ENCODE measurements around the gene CIDEC. TPM values are rescaled to one million over a fixed set of nuclear protein-coding genes. Genes with fewer than 3 reads are reported as not detected.
"Not testable (repeated sequence)": the region's sequence is repeated elsewhere in the genome, so short reads cannot be mapped to it uniquely, and the experiment has no call there.

CIDEC gene
- total RNA-seq, 1 donor from 2014 or later: not detected

DNA sequence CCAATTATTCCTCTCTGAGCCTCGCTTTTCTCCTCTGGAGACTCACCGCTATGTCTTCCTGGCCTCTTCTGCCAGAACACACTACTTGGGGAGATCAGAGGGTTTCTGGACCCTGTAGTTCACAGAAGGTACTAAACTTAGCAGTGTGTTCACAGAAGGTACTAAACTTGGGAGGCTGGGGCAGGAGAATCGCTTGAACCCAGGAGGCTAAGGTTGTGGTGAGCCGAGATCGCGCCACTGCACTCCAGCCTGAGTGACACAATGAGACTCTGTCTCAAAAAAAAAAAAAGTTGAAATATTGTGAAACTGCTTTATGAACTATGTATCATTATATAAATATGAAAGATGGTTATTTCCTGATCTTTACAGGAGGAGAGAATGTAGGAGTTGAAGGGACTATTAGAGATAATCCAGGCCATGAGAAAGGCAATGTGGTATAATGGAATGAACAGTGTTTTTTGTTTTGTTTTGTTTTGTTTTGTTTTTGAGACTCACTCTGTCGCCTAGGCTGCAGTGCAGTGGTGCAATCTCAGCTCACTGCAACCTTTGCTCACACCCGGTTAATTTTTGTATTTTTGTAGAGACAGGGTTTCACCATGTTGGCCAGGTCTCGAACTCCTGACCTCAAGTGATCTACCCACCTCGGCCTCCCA is 16.8 kb upstream of the CIDEC start:
- Mint-ChIP-seq H3K4me1 (peaks cover 33% of the 10 kb centered on the region), H3K36me3 (ENCODE audit: low read depth) (peaks cover 33% of the 10 kb centered on the region)
- H3K27ac Mint-ChIP-seq; DNase-seq; H3K4me3 Mint-ChIP-seq; H3K27me3 Mint-ChIP-seq; H3K9me3 Mint-ChIP-seq; intact Hi-C loops (cut with micrococcal nuclease): not testable (repeated sequence)

DNA sequence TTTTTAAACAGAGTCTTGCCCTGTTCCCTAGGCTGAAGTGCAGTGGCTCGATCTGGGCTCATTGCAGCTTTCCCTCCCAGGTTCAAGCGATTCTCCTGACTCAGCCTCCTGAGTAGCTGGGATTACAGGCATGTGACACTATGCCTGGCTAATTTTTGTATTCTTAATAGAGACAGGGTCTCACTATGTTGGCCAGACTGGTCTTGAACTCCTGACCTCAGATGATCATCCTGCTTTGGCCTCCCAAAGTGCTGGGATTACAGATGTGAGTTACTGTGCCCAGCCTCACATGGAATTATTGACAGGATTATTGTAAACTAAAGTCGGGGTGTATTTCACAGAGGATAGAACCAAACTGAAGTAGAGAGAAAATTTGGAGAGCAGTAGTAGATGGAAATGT is 15.7 kb upstream of the CIDEC start:
- DNase-seq; intact Hi-C loops (cut with micrococcal nuclease); H3K27me3 Mint-ChIP-seq; H3K27ac Mint-ChIP-seq; H3K4me3 Mint-ChIP-seq; H3K9me3 Mint-ChIP-seq: not testable (repeated sequence)
- Mint-ChIP-seq H3K4me1 (peaks cover 32% of the 10 kb centered on the region), H3K36me3 (ENCODE audit: low read depth) (peaks cover 40% of the 10 kb centered on the region)

DNA sequence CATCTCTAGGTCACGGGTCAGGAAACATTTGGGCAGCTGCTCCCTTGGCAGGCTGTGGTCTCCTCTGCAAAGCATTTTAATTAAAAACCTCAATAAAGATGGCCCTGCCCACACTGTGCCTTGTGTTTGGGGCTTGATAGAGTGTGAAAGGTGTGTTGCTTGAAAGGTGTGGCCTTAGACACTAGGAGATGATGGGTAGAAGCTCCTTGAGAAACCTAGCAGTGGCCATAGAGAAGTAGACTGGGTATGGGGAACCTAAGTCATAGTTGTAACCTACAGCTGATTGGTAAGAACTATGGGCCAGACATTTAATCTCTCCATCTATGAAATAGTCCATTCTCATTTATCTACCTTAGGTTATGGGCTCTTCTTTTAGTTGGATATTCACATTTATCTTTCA is 13.7 kb upstream of the CIDEC start:
- Mint-ChIP-seq H3K27me3 (no peaks in the 10 kb centered on the region), H3K36me3 (ENCODE audit: low read depth) (peaks cover 40% of the 10 kb centered on the region), H3K4me1 (peaks cover 37% of the 10 kb centered on the region), H3K9me3 (peaks cover 4% of the 10 kb centered on the region), H3K27ac (no peak overlapping the region), H3K4me3 (no peak overlapping the region)
- intact Hi-C loops (cut with micrococcal nuclease): loop anchor here (5.0 kb wide), 1 partner anchor 54 kb away; no protein-coding TSS in a partner anchor
- DNase-seq: no peak

DNA sequence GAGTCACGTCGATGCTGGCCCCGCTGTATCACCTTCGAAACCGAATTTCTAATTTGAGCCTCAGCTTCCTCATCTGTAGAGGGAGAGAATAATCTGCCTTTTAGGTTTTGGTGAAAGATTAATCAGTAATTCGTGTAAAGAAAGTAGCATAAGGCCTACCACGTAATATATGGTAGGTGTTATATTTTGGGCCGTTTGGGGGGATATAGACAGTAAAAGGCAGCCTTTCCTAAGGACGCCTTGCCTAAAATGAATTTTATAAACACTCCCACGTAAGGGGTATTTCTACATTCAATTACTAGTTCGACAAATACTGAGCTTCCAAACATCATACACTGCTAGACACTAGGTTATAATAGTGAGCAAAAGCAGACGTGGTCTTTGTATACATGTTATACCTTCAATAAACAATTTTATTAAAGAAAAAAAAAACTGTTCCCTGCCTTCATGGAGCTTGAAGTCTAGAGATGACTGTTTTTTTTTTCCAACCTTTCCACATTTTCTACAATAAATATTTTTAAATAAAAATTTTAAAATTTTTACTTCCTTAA is 11.1 kb upstream of the CIDEC start:
- H3K36me3 Mint-ChIP-seq (ENCODE audit: low read depth): peaks cover 35% of the 10 kb centered on the region
- DNase-seq: no peak
- intact Hi-C loops (cut with micrococcal nuclease): loop anchor here (2.0 to 5.0 kb wide), 4 partner anchors 24 to 358 kb away; partner anchors contain the start of genes ARPC4, TADA3 and TATDN2
- H3K27ac Mint-ChIP-seq: peak overlapping the region; percentile 99
- no peaks in the 10 kb centered on the region for H3K27me3 Mint-ChIP-seq
- peaks cover 33% of the 10 kb centered on the region for H3K4me1 Mint-ChIP-seq
- peak overlapping the region; percentile 98 for H3K4me3 Mint-ChIP-seq
- H3K9me3 Mint-ChIP-seq: peaks cover 4% of the 10 kb centered on the region

DNA sequence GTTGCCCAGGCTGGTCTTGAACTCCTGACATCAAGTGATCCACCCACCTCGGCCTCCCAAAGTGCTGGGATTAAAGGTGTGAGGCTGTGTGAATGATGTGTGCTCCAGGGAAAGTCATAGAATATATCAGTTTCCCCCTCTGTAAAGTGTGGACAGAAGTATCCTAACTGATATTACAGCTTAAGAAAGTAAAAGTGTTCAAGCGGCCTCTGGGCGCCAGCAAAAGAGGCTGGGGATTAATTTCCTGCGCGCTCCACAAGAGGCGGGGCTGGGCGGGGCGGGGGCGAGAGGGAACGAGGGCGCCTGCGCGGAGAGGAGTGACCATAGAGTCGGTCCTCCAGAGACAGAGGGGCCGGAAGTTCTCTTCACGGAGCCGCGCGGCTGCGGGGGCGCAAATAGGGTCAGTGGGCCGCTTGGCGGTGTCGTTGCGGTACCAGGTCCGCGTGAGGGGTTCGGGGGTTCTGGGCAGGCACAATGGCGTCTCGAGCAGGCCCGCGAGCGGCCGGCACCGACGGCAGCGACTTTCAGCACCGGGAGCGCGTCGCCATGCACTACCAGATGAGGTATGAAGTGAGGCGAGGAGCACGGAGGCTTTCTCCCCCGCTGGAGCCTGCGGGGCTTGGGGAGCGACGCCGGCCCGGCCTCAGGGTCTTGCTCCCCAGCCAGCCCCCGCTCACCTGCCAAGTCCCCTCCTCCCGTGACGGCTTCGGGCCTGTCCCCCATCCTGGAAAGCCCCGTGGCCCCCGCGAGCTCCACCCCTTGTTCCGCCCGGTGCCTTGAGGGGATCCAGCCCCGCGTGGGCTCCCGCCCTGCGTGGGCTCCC is 10.4 kb upstream of the CIDEC start, which contains the start of gene JAGN1:
Gene JAGN1 (plus strand): TSS at position 362 of the 823 bp plus-strand sequence. CDS start 113 bp downstream, at position 475.
- Mint-ChIP-seq H3K9me3 (peaks cover 4% of the 10 kb centered on the region), H3K27ac (peak within 1 kb of the TSS; percentile 99), H3K4me3 (peak within 1 kb of the TSS; percentile 98), H3K36me3 (ENCODE audit: low read depth) (peaks cover 34% of the 10 kb centered on the region), H3K27me3 (no peaks in the 10 kb centered on the region), H3K4me1 (peaks cover 33% of the 10 kb centered on the region)
- intact Hi-C loops (cut with micrococcal nuclease): loop anchor here (1.0 to 5.0 kb wide), 8 partner anchors 12 to 358 kb away; partner anchors contain the start of genes ARPC4, CRELD1, IL17RE and MTMR14
- peak; percentile 96 for DNase-seq

DNA sequence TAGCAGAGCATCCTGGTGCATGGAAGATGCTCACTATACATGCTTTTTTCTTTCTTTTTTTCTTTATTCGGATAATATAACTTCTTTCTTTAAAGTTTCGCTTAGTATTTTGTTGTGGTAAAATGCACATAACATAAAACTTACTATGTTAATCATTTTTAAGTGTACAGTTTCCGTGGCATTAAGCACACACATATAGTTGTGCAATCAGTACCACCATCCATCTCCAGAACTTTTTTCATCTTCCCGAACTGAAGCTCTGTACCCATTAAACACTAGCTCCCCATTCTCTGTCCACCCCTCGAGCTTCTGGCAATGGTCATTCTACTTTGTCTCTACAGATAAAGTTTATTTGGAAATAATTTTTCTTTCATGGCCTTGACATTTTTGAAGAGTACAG is 9.4 kb upstream of the CIDEC start:
- Mint-ChIP-seq H3K4me1 (peaks cover 28% of the 10 kb centered on the region), H3K27ac (peak overlapping the region; percentile 99), H3K27me3 (no peaks in the 10 kb centered on the region), H3K9me3 (no peaks in the 10 kb centered on the region), H3K36me3 (ENCODE audit: low read depth) (peaks cover 27% of the 10 kb centered on the region), H3K4me3 (no peak overlapping the region)
- no peak for DNase-seq
- intact Hi-C loops (cut with micrococcal nuclease): no loop called here

DNA sequence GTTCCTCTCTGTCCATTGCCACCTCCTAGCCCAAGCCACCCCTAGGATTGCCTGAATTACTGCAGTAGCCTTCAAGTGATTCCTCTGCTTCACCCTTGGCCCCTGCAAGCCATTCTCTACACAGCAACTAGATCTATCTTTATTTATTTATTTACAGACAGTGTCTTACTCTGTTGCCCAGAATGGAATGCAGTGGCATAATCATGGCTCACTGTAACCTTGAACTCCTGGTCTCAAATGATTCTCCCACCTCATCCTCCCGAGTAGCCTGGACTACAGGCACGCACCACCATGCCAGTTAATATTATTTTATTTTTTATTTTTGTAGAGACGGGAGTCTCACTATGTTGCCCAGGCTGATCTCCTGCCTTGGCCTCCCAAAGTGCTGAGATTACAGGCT is 8.5 kb upstream of the CIDEC start:
- no peaks in the 10 kb centered on the region for H3K9me3 Mint-ChIP-seq
- no peak for DNase-seq
- H3K27me3 Mint-ChIP-seq: no peaks in the 10 kb centered on the region
- no peak overlapping the region for H3K4me3 Mint-ChIP-seq
- H3K4me1 Mint-ChIP-seq: peaks cover 20% of the 10 kb centered on the region
- intact Hi-C loops (cut with micrococcal nuclease): no loop called here
- peaks cover 19% of the 10 kb centered on the region for H3K36me3 Mint-ChIP-seq (ENCODE audit: low read depth)
- H3K27ac Mint-ChIP-seq: no peak overlapping the region

DNA sequence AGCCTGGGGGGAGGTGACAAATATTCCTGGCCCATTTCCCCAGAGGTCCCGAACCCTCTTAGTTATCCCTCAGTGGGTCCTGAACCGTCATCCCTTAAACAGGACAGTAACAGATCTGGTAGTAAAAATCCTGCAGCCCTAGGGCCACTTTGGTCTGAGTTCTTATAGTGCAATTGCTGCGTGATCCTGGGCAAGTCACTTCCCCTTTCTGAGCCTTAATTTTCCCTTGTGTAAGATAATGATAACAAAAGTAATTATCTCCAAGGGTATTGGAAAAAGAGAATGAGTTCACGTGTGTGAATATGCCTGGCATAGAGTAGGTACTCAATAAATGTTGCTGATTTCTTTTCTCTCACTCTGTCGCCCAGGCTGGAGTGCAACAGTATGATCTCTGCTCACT is 7.4 kb upstream of the CIDEC start:
- no peak overlapping the region for H3K27ac Mint-ChIP-seq
- DNase-seq: no peak
- no peaks in the 10 kb centered on the region for H3K9me3 Mint-ChIP-seq
- peaks cover 13% of the 10 kb centered on the region for H3K4me1 Mint-ChIP-seq
- no peak overlapping the region for H3K4me3 Mint-ChIP-seq
- H3K36me3 Mint-ChIP-seq (ENCODE audit: low read depth): peaks cover 11% of the 10 kb centered on the region
- no peaks in the 10 kb centered on the region for H3K27me3 Mint-ChIP-seq
- intact Hi-C loops (cut with micrococcal nuclease): no loop called here

DNA sequence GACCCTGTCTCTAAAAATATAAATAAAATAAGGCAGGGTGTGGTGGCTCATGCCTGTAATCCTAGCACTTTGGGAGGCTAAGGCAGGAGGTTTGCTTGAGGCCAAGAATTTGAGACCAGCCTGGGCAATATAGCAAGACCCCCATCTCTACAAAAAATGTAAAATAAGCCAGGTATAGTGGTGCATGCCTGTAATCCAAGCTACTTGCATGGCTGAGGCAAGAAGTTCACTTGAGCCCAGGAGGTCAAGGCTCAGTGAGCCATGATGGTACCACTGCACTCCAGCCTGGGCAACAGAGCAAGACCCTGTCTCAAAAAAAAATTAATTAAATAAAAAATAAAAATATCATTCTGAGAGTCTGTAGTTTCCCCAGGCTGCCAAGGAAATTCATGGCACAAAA is 6.3 kb upstream of the CIDEC start:
- Mint-ChIP-seq H3K36me3 (ENCODE audit: low read depth) (peaks cover 4% of the 10 kb centered on the region), H3K27me3 (no peaks in the 10 kb centered on the region), H3K4me1 (peaks cover 7% of the 10 kb centered on the region), H3K27ac (no peak overlapping the region), H3K9me3 (no peaks in the 10 kb centered on the region), H3K4me3 (no peak overlapping the region)
- no peak for DNase-seq
- intact Hi-C loops (cut with micrococcal nuclease): no loop called here

DNA sequence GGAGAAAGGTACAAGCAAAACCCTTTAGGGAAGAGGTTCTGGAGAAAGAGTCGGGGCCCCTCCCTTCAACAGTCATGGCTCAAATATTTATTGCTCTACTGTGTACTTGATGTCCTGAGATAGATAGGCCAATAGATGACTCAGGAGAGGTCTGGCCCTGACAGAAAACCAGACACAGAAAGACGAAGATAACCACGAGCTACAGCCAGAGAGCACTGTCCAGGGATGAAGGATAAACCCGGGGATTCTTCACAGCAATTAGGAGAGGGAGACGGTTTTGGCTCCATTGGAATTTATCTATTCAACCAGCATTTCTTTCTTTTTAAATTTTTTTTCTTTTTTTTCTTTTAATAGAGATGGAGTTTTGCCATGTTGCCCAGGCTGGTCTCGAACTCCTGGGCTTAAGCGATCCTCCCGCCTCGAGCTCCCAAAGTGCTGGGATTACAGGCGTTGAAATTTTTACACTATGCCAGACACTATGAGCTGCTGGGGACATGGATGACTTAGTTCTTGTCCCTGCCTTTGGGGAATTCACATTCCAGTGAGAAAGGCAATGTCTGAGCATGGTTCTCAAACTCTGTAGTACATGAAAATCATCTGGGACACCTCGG is 4.6 kb upstream of the CIDEC start:
- H3K27ac Mint-ChIP-seq: no peak overlapping the region
- intact Hi-C loops (cut with micrococcal nuclease): no loop called here
- no peaks in the 10 kb centered on the region for H3K27me3 Mint-ChIP-seq
- no peak overlapping the region for H3K4me3 Mint-ChIP-seq
- H3K36me3 Mint-ChIP-seq (ENCODE audit: low read depth): no peaks in the 10 kb centered on the region
- H3K4me1 Mint-ChIP-seq: peaks cover 3% of the 10 kb centered on the region
- DNase-seq: no peak
- no peaks in the 10 kb centered on the region for H3K9me3 Mint-ChIP-seq

DNA sequence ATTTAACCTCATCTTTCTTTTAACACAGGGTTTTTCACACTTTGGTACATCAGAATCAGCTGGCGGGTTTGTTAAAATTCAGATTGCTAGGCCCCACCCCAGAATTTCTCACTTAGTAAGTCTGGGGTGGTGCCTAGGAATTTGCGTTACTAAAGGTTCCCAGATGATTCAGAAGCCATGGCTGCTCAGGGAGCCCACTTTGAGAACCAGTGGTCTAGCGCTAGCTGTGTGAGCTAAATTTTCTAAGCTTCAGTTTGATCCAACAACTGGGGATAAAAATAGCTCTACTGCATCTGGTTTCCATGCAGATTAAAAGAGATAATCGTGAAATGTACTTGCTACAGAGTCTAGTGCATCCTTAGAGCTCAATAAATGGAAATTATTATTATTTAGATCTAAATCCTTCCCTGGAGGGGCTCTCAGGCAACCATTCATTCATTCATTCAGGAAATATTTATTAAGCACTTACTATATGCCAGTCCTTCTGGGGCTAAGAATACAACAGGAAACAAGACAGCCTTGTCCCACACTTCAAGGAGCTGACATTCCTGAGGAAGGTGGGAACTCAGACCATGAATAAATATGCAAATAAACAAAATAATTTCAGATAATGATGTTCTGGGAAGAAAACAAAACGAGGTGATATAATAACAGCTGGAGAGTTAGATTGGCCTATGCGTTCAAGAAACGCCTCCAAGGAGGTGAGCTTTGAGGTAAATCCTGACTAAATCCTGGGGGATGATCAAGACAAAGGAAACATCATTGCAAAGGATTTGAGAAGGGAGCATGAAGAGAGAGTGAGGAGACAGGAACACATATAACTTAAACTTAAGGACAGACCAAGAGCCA is 3.9 kb upstream of the CIDEC start:
- Mint-ChIP-seq H3K27ac (no peak overlapping the region), H3K9me3 (no peaks in the 10 kb centered on the region), H3K4me3 (no peak overlapping the region), H3K36me3 (ENCODE audit: low read depth) (no peaks in the 10 kb centered on the region), H3K4me1 (peaks cover under 1% of the 10 kb centered on the region), H3K27me3 (no peaks in the 10 kb centered on the region)
- intact Hi-C loops (cut with micrococcal nuclease): no loop called here
- no peak for DNase-seq

DNA sequence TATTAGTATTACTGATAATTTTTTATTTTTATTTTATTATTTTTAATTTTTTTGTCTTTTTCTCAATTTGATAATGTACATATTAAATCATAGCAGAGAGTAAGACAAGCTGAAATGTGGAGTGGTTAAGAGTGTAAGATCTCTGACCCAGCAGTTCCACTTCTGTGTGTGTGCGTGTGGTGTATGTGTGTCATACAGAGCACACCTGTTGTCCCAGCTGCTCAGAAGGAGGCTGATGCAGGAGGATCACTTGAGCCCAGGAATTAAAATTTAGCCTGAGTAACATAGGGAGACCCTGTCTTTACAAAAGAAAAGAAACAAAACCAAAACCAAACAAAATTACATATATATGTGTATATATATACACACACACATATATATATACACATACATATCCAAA is 1.4 kb upstream of the CIDEC start:
- no peaks in the 10 kb centered on the region for H3K36me3 Mint-ChIP-seq (ENCODE audit: low read depth)
- no peak overlapping the region for H3K27ac Mint-ChIP-seq
- intact Hi-C loops (cut with micrococcal nuclease): no loop called here
- H3K4me1 Mint-ChIP-seq: no peaks in the 10 kb centered on the region
- no peaks in the 10 kb centered on the region for H3K9me3 Mint-ChIP-seq
- no peaks in the 10 kb centered on the region for H3K27me3 Mint-ChIP-seq
- H3K4me3 Mint-ChIP-seq: no peak overlapping the region
- DNase-seq: no peak

DNA sequence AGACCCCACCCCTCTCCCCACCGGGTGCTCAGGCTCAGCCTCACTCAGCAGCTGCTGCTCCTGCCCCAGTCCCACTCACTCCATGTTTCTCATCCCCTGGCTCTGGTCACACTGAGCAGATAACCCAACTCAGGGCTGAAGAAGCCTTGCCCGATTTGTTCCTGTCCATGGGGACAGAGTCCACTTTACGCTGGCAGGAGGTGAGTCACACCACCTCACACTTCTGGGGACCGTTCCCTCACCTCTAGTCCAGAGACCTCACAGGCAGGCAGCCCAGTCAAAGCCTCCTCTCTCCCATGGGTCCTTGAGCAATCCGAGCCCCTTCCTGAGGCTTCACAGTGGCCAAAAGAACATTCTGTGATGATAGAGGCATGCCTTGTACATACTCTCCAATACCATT is 1.4 kb downstream of the CIDEC start:
- H3K27ac Mint-ChIP-seq: no peak overlapping the region
- no peaks in the 10 kb centered on the region for H3K9me3 Mint-ChIP-seq
- DNase-seq: no peak
- no peaks in the 10 kb centered on the region for H3K4me1 Mint-ChIP-seq
- no peaks in the 10 kb centered on the region for H3K36me3 Mint-ChIP-seq (ENCODE audit: low read depth)
- intact Hi-C loops (cut with micrococcal nuclease): no loop called here
- H3K27me3 Mint-ChIP-seq: peaks cover 2% of the 10 kb centered on the region
- H3K4me3 Mint-ChIP-seq: no peak overlapping the region

All from activated CD4-positive, alpha-beta T cell treated with anti-CD3 and anti-CD28 coated beads, Interleukin-2, amount 10 ng/mL, durations not matched to agents 24 days and 14 days (primary cell).